ENCODE measurements around the gene CACNG4. TPM values are rescaled to one million over a fixed set of nuclear protein-coding genes. Genes with fewer than 3 reads are reported as not detected.

The CACNG4 gene
- polyA plus RNA-seq, 4 donors = 4.3 to 19.2 (median 5.1) TPM

DNA sequence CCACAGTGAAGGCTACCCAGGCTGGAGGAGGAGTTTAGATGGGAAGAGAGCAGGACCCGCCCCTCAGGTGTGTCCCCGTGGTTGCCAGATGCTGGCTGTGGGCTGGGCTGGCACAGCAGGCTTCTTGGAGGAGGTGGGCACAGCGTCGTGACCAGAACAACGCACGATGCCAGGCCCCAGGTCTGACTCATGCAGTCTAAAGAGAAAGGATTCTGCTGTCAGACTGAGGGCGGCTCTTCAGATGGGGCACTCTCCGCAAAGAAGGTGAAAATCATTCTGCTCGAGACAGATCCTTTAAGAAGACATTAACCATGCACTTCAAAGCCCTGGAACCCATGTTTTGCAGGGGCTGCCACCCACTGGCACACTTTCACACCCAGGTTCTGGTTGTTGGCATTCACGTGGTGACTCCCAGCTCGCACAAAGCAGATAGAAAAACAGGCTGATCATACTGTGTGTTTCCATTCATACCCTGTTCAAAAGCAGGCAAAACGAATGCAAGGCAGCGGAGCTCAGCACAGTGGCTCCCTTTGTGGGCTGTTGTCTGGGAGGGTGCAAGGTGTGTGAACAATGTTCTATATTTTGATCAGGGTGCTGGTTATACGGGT is 19.0 kb downstream of the CACNG4 start:
- DNase-seq (ENCODE audit: low read depth in 4 of 4, low spot score in 3 of 4) = no peak

DNA sequence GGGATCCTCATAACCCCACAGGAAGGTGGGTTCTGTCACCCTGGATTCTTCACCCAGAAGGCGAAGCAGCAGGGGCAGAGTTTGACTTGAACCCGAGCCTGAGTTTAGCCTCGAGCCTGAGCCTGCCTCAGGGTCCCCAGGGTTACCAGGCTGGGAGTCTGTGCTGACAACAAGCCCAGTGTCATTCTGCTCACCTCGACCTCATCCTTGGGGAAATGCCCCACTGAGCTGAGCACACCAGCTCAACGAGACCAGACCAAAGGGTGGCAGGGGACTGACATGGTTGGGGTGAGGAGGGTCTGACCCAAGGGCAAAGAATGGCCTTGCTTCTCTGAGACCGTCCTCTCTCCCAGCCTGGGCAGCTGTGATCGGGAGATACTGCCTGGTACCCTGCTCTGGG is 20.2 kb downstream of the CACNG4 start:
- no peak for DNase-seq (ENCODE audit: low read depth in 4 of 4, low spot score in 3 of 4)

DNA sequence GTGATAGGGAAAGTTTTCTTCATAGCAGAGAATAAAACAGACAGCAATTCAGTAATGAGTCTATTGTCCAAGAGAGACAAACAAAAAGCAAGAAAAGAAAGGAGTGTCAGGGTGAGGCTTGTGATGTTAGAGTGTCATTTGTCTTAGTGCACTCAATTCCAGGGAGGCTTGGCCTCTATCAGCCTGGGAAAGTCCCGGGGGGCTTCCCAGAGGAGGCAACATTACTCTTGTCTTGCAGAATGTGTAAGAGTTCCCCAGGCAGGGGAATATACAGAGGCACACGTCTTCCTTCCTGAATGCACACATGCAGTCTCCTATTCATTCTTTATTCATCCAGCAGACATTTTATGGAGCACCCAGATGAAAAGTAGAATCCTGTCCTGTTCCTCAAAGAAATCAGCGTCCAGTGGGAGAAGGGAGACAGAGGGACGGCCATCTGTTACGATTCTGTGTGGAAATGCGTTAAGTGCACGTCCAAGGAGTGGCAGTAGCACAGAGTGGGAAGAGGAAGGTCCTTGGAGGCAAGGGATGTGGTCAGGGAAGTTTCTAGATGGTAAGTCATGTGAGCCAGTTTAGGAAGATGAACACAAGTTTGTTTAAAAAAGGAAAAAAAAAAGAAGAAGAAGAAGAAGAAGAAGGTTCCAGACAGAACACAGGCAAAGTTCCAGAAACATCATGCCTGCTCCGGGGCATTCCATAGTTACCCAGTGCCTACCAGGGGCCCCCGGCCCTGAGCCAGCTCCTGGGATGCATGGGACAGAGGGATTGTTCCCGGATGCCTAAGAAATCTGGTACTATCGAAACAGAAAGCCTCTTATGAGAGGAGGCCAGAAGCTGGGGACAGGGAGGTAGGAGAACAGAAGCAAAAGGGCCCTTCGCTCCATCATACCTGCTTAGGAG is 21.1 kb downstream of the CACNG4 start:
- no peak for DNase-seq (ENCODE audit: low read depth in 4 of 4, low spot score in 3 of 4)

DNA sequence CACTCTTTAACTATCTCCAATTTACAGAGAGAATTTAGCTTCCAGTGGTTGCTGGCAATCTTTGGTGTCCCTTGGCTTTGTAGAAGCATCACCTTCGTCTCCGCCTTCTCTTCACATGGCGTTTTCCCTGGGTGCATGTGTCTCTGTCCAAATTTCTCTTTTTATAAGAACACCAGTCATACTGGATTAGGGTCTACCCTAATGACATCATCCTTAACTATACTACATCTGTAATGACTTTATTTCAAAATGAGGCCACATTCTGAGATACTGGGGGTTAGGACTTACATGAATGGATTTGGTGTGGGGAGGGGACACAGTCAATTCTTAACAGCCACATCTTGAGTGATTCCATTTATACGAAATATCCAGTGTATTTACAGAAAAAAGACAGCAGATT is 22.2 kb downstream of the CACNG4 start:
- no peak for DNase-seq (ENCODE audit: low read depth in 4 of 4, low spot score in 3 of 4)

DNA sequence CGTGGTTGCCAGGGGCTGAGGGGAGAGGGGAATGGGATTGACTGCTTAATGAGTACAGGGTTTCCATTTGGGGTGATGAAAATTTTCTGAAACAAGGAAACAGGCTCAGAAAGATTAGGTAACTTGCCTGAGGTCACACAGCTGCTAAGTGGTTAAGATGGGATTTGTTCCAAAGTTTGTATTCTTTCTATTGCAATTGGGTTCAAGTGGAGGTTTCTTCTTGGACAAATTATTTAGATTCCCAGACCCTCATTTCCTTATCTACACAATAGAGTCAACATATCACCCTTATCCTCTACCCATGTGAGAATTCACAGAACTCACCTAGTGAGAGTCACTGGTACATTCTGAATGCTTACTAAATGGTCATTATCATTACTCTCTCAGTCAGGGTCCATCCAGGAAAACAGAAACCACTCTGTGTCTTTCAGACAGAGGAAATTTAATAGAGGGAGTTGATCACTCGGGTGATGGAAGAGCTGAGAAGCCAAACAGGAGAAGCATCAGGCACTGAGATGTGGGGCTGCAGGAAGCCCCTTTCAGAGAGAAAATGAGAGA is 22.6 kb downstream of the CACNG4 start:
- no peak for DNase-seq (ENCODE audit: low read depth in 4 of 4, low spot score in 3 of 4)

DNA sequence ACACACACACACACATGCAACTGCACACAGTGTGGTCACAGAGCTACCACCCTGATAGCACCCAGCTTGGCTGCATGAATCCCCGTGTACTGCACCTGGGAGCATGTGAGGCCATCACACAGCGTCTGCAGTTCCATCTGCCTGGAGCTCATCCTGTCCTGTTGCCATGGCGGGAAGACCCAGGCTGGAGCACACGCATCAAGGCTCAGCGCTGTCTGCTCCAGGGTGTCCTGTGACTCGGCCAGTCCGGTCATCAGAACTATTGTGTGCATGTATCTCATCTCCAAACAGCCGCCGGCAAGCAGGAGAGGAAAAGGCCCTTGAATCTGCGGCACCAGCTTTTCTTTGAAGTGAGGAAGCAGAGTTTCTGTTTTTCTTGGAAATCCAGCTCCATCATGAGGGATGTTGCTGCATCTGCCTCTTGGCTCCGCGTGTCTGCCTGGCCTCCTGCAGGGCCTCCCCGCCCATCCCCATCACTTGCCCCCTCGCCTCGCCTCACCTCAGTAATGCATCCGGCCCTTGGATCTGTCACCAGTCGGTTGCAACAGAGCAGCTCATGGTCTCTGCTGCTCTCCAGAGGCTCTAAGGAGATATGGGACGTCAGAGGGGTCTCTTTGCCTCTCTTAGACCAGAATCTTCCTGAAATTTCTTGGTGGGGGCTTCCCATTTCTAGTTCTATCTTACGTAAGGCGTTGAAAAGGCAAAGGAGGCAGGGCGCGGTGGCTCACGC is 23.7 kb downstream of the CACNG4 start:
- no peak for DNase-seq (ENCODE audit: low read depth in 4 of 4, low spot score in 3 of 4)

DNA sequence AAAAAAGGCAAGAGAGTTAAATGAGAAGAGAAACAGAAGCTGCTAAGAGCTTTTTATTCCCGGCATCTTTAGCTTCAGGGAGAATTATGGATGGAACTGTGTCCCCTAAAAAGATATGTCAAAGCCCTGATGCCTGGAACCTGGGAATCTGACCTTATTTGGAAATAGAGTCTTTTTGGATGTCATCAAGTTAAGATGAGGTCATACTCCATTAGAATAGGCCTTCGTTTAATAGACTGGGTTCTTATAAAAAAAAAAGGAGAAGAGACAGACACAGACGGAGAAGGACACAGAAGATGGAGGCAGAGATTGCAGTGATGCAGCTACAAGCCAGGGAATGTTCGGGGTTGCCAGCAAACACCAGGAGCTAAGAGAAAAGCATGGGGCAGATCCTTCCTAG is 24.6 kb downstream of the CACNG4 start:
- no peak for DNase-seq (ENCODE audit: low read depth in 4 of 4, low spot score in 3 of 4)

DNA sequence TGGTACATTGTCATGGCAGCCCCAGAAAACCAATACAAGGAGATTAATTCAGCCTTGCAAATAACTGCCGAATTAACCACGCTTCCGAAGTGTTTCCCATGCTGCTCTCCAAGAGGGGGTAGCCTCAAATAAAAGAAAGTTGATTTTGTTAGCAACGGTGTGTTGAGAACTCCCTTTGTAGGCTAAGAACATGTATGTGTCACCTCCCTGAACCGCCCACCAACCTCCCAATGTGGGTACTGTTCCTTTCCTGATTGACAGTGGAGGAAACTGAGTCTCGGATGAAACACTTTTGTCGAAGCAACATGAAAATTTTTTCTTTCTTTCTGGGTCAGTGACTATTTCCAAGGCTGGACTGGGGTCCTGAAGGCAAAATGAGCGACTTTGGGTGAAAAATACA is 25.1 kb downstream of the CACNG4 start:
- DNase-seq (ENCODE audit: low read depth in 4 of 4, low spot score in 3 of 4) = no peak

DNA sequence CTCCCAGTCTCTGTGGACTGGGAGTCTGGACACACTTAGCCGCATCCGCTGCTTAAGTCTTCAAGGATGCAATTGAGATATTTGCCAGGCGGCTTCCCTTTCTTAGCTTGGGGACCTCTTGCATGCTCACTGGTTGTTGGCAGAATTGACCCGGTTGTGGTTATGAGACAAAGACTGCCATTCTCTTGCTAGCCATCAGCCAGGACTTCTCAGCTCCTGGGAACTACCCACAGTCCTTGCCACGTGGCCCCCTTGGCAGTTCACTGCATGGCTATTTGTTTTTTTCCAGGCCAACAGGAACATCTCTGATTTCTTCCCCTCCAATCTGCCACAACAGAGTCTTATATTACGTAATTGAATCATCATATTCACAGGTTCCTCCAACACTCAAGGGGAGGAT is 25.5 kb downstream of the CACNG4 start:
- DNase-seq (ENCODE audit: low read depth in 4 of 4, low spot score in 3 of 4) = no peak

DNA sequence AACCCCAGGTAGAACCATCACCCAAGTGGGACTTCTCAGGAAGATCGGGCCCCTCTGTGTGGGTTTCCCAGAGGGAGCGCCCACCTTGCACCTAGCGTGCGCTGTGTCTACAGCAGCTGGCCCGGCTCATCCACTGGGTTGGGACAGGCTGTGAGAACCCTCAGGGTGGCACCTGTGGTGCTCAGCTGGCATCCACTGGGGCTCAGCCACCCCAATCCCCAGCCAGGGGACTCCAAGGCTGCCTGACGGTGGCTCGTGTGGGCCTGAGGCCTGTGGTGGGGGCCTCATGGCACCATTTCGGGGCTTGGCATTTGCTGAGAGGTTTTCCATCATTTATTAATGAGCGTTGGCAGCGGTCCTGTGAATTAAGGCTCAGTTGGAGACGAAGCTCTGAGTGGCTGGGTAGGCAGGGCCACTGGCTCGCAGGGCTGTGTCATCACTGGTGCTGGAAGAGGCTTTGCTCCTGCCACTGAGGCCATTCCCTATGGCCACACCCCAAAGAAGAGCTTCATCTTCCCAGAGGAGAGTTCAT is 28.5 kb downstream of the CACNG4 start:
- DNase-seq (ENCODE audit: low read depth in 4 of 4, low spot score in 3 of 4) = no peak

DNA sequence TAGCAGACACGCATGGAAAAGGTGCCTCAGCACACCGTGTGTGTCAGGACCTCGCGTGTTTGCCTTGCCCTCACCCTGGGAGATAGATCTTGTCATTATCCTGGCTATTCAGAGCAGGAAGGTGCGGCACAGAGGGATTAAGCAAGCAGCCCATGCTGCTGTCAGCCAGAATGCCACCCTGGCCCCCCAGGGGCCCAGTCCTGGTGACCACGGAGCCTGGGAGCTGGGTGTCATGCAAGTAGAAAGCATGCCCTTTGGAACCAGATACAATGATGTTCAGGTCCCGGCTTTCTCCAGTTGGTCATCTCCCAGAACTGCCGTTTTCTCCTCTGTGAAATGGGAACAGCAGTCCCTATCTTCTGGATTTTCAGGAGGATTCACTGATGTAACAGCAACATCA is 29.9 kb downstream of the CACNG4 start:
- no peak for DNase-seq (ENCODE audit: low read depth in 4 of 4, low spot score in 3 of 4)

DNA sequence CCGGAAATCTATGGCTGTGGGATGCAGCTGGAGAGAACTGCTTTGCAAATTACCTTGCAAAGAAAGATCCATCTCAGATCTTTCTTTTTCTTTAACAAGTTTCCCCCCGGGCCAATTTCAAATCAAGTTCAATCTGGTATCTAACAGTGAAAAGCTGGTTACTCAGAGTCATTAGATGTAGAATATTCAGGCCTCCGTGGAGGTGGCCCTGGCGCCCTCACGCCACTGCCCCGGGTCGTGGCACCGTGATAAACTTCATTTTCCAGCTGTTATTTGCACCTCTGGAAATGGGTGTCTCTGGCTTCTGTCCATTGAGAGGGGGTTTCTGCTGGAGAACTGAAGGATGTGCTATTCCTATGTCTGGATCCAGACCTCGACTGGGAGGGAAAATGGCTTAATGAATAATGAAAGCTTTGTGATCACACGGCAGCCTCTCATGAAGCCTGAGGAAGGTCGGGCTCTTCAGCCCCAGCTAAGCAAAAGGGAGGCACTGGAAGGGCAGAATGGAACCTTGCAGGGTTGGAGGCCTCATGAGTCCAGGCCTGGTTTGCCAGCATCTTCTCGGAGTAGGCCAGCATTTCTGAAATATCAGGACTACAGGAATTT is 30.5 kb downstream of the CACNG4 start:
- no peak for DNase-seq (ENCODE audit: low read depth in 4 of 4, low spot score in 3 of 4)

DNA sequence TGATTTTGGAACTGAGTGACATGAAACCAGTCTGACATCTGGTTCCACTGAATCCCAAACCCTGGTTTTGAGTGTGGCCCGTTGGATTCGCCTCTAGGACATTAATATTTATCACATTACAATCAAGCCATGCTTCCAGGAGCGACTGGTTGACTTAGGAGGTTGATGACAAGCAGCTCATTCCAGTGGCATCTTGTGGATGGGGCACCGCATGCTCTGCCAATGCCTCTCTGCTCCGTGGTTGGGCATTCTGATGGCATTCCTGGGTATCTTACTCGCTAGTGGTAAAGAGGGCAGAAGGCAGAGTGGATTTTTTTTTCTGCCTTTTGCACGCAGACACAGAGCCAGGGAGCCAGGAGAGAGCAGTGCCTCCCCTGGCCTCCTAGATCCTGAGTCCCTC is 31.4 kb downstream of the CACNG4 start:
- no peak for DNase-seq (ENCODE audit: low read depth in 4 of 4, low spot score in 3 of 4)

DNA sequence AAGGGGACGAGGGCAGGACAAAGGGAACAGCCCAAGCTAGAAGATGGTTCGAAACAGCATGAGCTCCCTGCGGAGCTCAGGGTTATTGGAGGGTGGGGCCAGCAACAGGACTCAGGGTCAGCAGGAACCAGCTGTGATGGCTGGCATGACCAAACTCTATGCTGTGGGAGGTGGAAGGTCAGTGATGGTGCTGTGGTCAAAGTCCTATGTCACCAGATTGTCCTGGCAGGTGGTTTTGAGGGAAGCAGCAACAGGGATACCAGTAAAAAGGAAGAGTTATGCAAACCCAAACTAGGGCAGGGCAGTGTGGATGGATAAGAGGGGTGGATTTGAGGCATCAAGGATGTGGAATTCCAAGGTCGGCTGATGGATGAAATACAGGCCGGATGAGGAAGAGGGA is 32.4 kb downstream of the CACNG4 start:
- DNase-seq (ENCODE audit: low read depth in 4 of 4, low spot score in 3 of 4) = no peak

DNA sequence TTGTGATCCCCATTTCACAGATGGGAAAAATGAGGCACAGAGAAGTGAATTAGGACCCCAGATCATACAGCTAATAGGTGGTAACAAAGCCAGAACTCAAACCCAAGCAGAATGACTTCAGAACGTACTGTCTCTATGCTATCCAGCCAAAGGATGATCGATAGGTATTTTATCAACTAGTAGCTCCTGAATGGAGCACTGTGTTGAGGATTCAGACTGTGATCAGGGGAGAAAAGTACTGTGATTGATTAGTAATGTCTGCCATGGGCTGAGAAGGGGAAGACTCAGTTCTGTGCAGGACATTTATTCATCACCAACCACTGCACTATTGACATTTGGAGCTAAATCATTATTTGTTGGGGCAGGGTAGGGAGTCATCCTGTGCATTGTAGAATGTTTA is 38.7 kb downstream of the CACNG4 start:
- DNase-seq (ENCODE audit: low read depth in 4 of 4, low spot score in 3 of 4) = no peak

DNA sequence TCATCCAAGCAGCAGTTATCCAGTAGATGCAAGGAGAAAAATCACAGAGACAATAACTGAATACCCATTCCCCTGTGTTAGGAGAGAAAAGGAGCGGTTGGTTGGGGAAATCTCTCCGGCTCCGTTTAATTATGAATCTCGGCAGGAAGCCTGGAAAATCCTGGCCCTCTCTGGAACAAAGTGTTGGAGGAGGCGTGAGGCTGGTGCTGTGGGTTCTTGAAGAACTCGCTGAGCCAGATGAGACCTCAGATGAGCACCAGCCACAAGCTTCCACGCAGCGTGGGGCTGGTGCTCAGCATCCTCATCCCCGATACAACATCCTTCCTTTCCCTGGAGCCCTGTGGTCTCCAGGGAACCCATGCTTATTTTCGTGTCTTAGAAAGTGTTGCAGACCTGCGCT is 39.7 kb downstream of the CACNG4 start:
- DNase-seq (ENCODE audit: low read depth in 4 of 4, low spot score in 3 of 4) = no peak

DNA sequence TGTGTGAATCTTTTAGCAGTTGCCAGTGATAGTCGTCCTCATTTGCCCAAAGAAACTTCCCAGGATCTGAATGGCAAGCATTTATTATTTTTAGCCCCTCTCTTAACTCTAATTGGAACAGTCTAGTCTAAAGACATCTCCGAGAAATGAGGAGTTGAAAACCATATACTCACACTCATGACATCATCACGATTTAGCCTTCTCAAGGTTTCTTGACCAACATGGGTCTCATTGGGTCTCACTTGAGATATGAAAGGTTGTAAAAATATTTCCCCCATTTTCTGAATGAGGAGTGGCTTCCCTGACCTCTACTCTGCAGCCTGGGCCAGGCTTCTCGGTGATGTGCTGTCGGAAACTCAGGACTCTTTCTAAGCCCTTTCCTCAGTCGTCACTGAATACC is 42.8 kb downstream of the CACNG4 start:
- DNase-seq (ENCODE audit: low read depth in 4 of 4, low spot score in 3 of 4) = no peak

DNA sequence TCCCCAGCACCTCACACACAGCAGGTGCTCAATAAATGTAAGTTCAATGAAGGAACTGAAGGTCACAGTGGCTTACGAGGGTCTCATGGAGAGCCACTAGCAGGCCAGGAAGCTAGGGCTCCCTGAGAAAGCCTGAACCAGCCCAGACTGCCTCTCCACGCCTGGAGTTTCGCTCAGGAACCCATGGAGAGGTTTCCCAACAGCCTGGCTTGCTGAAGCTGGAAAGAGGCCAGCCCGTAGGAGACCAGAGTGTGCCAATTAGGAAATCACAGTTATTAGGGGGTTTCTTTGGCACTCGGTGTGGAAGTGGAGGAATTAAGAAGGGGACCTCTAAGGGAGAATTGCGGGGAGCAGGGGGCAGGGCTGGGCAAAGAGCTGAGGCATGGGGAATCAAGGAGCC is 43.6 kb downstream of the CACNG4 start:
- DNase-seq (ENCODE audit: low read depth in 4 of 4, low spot score in 3 of 4) = no peak

DNA sequence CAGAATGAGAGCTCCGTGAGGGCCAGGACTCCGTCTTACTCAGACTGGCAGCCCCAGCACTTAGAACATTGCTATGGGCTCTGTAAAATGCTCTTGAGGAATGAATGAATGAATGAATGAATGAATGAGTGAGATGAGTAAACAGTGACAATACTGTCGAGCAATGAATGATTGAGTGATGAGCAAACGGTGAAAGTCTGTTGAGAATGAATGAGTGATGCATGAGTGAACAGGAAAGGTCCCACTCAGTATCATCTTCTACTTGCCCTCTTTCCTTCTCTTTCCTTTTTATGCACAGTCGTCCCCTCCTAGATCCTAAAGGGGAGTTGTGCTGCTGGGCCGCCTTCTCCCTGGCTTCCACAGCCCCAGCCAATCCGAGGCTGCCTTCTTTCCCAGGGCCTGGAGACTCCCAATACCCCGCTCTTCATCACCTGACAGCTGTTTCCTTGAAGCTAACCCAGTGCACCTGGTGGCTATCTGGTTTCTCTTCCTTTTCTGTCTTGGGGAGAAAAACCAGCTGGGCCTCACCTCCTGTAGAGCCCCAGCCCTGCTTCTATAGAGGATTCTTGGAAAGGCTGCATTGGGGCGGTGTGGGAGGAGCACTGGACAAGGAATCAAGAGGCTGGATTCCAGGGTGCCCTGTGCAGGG is 47.1 kb downstream of the CACNG4 start:
- no peak for DNase-seq (ENCODE audit: low read depth in 4 of 4, low spot score in 3 of 4)

DNA sequence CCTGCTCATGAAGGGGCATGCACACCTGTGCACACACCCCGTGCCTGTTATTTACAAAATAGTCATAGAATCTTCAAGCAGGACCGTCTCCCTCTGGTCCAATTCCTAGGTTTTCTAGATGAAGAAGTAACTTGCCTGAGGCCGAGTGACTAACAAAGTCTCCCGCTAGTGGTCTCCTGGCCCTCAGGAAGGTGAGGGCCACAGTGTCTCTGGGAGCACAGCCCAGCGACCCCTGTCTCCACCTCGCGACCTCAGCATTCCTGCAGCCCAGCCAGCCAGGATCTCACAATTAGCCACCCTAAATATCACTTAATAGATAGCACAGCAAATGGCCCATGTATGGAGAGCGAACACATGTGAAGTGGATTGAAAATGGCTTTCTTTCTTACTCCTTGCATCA is 49.4 kb downstream of the CACNG4 start:
- no peak for DNase-seq (ENCODE audit: low read depth in 4 of 4, low spot score in 3 of 4)
